Activated B cell treated with CpG ODN at 0.5 μM for 24 hours (primary cell): ENCODE results near the gene HOXA2. TPM values are rescaled to one million over a fixed set of nuclear protein-coding genes. Genes with fewer than 3 reads are reported as not detected.
A peak's percentile ranks its signal among the peaks of the same experiment; 100 is the strongest.

ENCODE experiments used
- ATAC-seq: fragments of 200-7000 bp; cut with Tn5 transposase; one replicate; pipeline ENCODE4 v1.10.0; 2021; ENCODE audit warnings: low read depth, mild to moderate bottlenecking, moderate library complexity
- CTCF ChIA-PET: fragments of 350-600 bp; sonication (Branson Sonifier 250); formaldehyde crosslinking; loops from one replicate; lab custom pipeline; 2021; ENCODE audit warnings: antibody characterized with exemption; lab: Charles Lee
- POLR2A ChIA-PET: fragments of 350-600 bp; sonication (Branson Sonifier 250); formaldehyde crosslinking; loops from one replicate; lab custom pipeline; 2021; ENCODE audit warnings: antibody characterized with exemption; lab: Charles Lee
- DNase-seq: peaks from one replicate; pipeline ENCODE4 v3.0.0; 2022
- H3K27ac Mint-ChIP-seq: one replicate; pipeline ENCODE4 v1.8.0; 2020; ENCODE audit warnings: mixed read lengths
- H3K27me3 Mint-ChIP-seq: one replicate; pipeline ENCODE4 v1.8.0; 2021; ENCODE audit warnings: mixed read lengths
- H3K36me3 Mint-ChIP-seq: one replicate; pipeline ENCODE4 v1.8.0; 2021; ENCODE audit warnings: low read depth, mixed read lengths
- H3K4me1 Mint-ChIP-seq: one replicate; pipeline ENCODE4 v1.8.0; 2021; ENCODE audit warnings: mixed read lengths
- H3K4me3 Mint-ChIP-seq: one replicate; pipeline ENCODE4 v1.8.0; 2020; ENCODE audit warnings: mild to moderate bottlenecking, mixed read lengths
- H3K9me3 Mint-ChIP-seq: one replicate; pipeline ENCODE4 v1.8.0; 2020; ENCODE audit warnings: mixed read lengths
- CTCF ChIP-seq: fragments of 200-600 bp; IDR thresholded peaks from one replicate; pipeline ENCODE4 v1.8.0; 2022; ENCODE audit warnings: antibody characterized with exemption, mild to moderate bottlenecking
- intact Hi-C: fragments of 100-400 bp; cut with micrococcal nuclease; formaldehyde crosslinking; loops from one replicate; pipeline ENCODE4 v1.15.1; 2024
- total RNA-seq: library from RNA; stranded (reverse); gene quantifications from 2 replicates; pipeline ENCODE4 v1.2.3, GENCODE V29; 2022

The HOXA2 gene
- total RNA-seq, 1 donor from 2014 or later, result not detected

DNA sequence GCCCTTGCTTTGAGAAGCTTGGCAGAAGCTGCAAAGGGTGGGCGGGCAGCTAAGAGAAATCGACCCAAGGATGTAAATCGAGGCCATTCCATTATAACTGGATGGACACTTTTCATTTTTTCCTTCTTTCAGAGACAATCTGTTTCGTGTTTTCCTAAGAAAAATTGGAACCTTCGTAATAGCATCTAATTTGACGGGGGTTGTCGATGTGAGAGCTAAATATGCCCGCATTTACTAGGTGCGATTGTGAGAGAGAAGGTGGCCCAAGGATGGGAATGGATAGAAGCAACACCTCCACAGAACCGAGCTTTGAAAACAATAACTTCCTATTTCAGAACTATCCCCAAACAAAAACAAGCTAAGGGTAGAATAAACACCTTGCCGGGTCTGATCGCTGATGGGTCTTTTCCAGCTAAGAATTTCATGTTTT is 28.9 kb upstream of the HOXA2 start:
- H3K4me3 Mint-ChIP-seq, result peak overlapping the region; percentile 76
- no peaks in the 10 kb centered on the region for H3K36me3 Mint-ChIP-seq
- no peak for TF ChIP-seq CTCF
- peaks cover 2% of the 10 kb centered on the region for H3K4me1 Mint-ChIP-seq
- peaks cover 43% of the 10 kb centered on the region for H3K27me3 Mint-ChIP-seq
- ATAC-seq, result no peak
- no peak for DNase-seq
- ChIA-PET POLR2A (interaction anchor here (0.7 to 2.2 kb wide), 4 partner anchors 34 to 784 kb away, joined by 3 to 16 read pairs (median 7); partner anchors contain the start of gene SKAP2), CTCF (no interaction called here)
- H3K9me3 Mint-ChIP-seq, result no peaks in the 10 kb centered on the region
- H3K27ac Mint-ChIP-seq, result no peak overlapping the region
- intact Hi-C loops, result loop anchor here (2.0 kb wide), 2 partner anchors 19 to 35 kb away; no protein-coding TSS in a partner anchor

DNA sequence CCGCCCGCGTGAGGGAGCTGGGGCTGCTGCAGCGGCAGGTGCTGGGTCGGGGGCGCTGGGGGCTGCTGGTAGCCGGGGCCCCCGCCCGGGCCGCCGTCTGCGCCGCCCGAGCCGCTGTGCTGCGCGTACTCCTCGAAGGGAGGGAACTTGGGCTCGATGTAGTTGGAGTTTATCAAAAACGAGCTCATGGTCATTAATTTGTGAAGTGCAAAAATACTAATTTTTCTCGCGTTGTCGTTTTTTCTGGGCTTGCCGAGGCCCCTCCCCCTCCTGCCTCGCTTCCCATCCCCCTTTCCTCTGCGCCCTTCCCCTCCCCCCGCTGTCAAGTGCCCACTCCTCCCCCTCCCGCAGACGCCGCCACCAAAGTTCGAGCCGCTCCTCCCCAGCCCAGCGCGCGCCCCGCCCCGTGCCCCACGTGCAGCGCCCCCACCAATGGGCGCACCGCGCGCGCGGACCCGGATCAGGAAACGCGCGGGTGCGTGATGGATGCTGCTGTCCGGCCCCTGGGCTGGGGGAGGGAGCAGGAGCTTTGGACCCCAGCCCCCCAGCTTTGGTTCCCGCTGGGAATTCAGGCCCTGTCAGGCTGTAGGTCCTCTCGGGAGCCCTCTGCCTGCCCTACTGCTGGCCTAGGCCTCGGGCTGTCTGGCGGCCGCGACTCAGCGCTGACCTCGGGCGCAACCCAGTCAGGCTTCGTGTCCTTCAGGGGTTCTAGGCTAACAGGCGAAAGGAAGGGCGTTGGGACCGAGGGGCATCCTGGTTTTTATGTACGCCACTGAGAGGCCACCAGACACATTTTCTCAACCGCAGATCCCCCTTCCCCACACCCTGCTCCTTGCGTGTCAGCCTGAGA is 28.3 kb upstream of the HOXA2 start, which contains the start of gene HOXA4:
Gene HOXA4, minus strand, starts transcription at position 218 of the 850 bp plus-strand sequence. Its CDS starts 24 bp downstream, at position 194.
- no peaks in the 10 kb centered on the region for H3K36me3 Mint-ChIP-seq
- H3K27me3 Mint-ChIP-seq, result peaks cover 40% of the 10 kb centered on the region
- peak; percentile 96 for ATAC-seq
- DNase-seq, result peak; percentile 70
- intact Hi-C loops, result loop anchor here (1.0 to 2.0 kb wide), 3 partner anchors 20 to 266 kb away; partner anchors contain the start of gene SKAP2
- H3K4me1 Mint-ChIP-seq, result peaks cover 2% of the 10 kb centered on the region
- no peak for TF ChIP-seq CTCF
- H3K27ac Mint-ChIP-seq, result no peak within 1 kb of the TSS
- peak within 1 kb of the TSS; percentile 76 for H3K4me3 Mint-ChIP-seq
- POLR2A ChIA-PET, result interaction anchor here (0.7 to 2.2 kb wide), 3 partner anchors 34 to 785 kb away, joined by 4 to 16 read pairs (median 10); partner anchors contain the start of gene SKAP2
- CTCF ChIA-PET, result no interaction called here
- H3K9me3 Mint-ChIP-seq, result no peaks in the 10 kb centered on the region

DNA sequence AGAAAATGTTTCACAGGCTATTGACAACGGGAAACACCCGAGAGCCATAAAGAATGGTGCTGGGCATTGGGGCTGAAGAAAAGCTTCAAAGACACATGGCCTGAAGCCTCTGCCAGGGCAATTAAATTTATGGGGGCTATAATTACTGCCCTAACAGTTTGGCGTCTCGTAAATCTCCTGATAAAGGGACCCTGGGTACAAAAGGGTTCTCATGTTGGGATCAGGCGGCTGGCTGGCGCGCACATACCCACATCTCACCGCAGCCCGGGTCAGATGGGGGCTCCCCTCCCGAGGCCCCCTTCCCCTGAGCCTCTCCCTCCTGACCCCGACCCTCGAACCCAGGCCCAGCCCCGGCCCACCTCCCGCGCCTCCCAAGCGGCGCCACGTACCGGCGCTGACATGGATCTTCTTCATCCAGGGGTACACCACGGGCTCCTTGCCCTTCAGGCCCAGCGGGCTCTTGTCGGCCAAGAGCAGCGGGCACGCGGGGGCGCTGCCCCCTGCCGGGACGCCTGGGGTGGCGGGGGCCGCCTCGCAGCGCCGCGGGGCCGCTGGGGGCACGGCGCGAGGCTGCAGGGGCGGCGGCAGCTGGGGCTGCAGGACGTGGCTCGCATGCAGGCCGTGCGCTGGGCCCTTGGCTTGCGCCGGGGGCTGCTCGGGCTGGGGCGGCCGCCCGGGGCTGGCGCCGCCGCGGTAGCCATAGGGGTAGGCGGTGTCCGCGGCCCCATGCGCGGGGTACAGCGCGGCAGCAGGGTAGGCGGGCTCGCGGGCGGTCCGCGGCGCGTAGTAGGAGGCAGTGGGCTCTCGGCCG is 27.5 kb upstream of the HOXA2 start:
- peak; percentile 29 for ATAC-seq
- Mint-ChIP-seq H3K4me1 (peaks cover 2% of the 10 kb centered on the region), H3K9me3 (no peaks in the 10 kb centered on the region), H3K36me3 (no peaks in the 10 kb centered on the region), H3K4me3 (no peak overlapping the region), H3K27ac (no peak overlapping the region), H3K27me3 (peaks cover 44% of the 10 kb centered on the region)
- intact Hi-C loops, result loop anchor here (1.0 to 2.0 kb wide), 3 partner anchors 21 to 266 kb away; partner anchors contain the start of gene SKAP2
- ChIA-PET CTCF (no interaction called here), POLR2A (interaction anchor here (2.0 to 2.2 kb wide), 2 partner anchors 33 to 266 kb away, joined by 10 to 16 read pairs; partner anchors contain the start of gene SKAP2)
- no peak for DNase-seq
- TF ChIP-seq CTCF, result no peak

DNA sequence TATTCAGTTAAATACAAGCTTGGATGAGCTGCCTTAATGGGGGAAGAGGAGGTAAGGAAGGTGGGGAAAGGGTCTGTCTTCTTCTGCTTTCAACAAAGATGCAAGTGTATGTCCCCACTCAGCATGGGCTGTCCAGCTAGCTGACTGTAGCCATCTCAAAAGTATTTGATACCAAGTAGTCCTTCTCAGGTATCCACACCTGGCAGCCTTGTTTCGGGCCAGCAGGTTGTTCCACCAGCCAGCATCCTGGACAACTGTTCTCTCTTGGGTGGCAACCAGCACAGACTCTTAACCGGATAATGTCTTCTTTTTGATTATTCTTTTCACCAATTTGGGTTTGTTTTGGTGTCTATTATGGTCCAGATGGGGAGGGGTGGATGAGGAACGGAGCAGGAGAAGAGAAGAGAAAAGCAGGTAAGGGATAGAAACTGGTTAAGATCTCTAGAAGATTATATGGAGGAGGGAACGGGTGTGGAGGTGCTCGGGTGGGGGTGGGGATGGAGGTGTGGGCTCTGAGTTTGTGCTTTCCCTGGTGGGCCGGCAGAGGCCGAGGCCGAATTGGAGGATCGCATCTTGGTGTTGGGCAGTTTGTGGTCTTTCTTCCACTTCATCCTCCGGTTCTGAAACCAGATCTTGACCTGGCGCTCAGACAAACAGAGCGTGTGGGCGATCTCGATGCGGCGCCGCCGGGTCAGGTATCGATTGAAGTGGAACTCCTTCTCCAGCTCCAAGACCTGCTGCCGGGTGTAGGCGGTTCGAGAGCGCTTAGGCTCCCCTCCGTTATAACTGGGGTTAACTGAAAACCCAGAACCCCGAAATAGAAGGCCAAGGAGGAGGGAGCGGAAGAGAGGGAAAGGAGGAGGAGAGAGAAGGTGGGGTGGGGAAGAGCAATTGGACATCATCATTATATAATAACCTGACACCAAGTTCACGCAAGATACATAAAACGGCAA is 26.6 kb upstream of the HOXA2 start:
- TF ChIP-seq CTCF, result no peak
- H3K9me3 Mint-ChIP-seq, result no peaks in the 10 kb centered on the region
- peaks cover 43% of the 10 kb centered on the region for H3K27me3 Mint-ChIP-seq
- POLR2A ChIA-PET, result no interaction called here
- H3K27ac Mint-ChIP-seq, result no peak overlapping the region
- H3K36me3 Mint-ChIP-seq, result no peaks in the 10 kb centered on the region
- ATAC-seq, result no peak
- no peak for DNase-seq
- CTCF ChIA-PET, result no interaction called here
- intact Hi-C loops, result no loop called here
- no peaks in the 10 kb centered on the region for H3K4me1 Mint-ChIP-seq
- H3K4me3 Mint-ChIP-seq, result peak overlapping the region; percentile 4
